Stomach (tissue), 9 donors: ENCODE results near the gene NMNAT2. TPM values are rescaled to one million over a fixed set of nuclear protein-coding genes. Genes with fewer than 3 reads are reported as not detected.

Experiments used
- DNase-seq, 2 donors: peaks; one replicate each; pipeline versions ENCODE4 v3.0.0 to v3.0.0-alpha.2; 2013 to 2019
- H3K27ac ChIP-seq, 5 donors: fragments of 200-600 bp in 4 of 5; sonication (generic) in 4 of 5; one replicate each; pipeline ENCODE4 v1.5.1; 2013 to 2019; ENCODE audit warnings: mild to moderate bottlenecking in 1 of 5, moderate library complexity in 1 of 5
- H3K27me3 ChIP-seq, 3 donors: fragments of 200-600 bp; sonication (generic); one replicate each; pipeline ENCODE4 v1.5.1; 2017 to 2019; ENCODE audit warnings: mixed run types in 1 of 3
- H3K36me3 ChIP-seq, 4 donors: fragments of 200-600 bp; sonication (generic); 1 replicate in 3 of 4; 2 replicates in 1 of 4; pipeline ENCODE4 v1.5.1; 2016 to 2019
- H3K4me1 ChIP-seq, 4 donors: fragments of 200-600 bp; sonication (generic); one replicate each; pipeline ENCODE4 v1.5.1; 2016 to 2019
- H3K4me3 ChIP-seq, 4 donors: fragments of 200-600 bp; sonication (generic) in 3 of 4; one replicate each; pipeline ENCODE4 v1.5.1; 2016 to 2019; ENCODE audit warnings: mild to moderate bottlenecking in 1 of 4
- H3K9me3 ChIP-seq, 4 donors: fragments of 200-600 bp; sonication (generic); one replicate each; pipeline ENCODE4 v1.5.1; 2016 to 2019
- EP300 ChIP-seq: sonication (generic); formaldehyde crosslinking; IDR thresholded peaks from one replicate; pipeline ENCODE4 v1.6.1; 2017; ENCODE audit warnings: antibody characterized with exemption
- POLR2A ChIP-seq, 4 donors: fragments of 450-650 bp; IDR thresholded peaks; one replicate each; pipeline ENCODE4 v1.6.1; 2016; ENCODE audit warnings: antibody characterized with exemption in 4 of 4, control low read depth in 2 of 4, mild to moderate bottlenecking in 1 of 4, moderate library complexity in 1 of 4
- POLR2AphosphoS5 ChIP-seq, 3 donors: sonication (generic); formaldehyde crosslinking; IDR thresholded peaks; one replicate each; pipeline ENCODE4 v1.6.1; 2016; ENCODE audit warnings: antibody characterized with exemption in 3 of 3
- WGBS, 5 donors: extraction: QIAGEN DNeasy Blood & Tissue Kit in 3 of 5; methylation state at CpG; one replicate each; pipeline versions ENCODE4 v1.1.5 to v1.1.7; 2013 to 2018; 5-methylcytosine and 5-hydroxymethylcytosine counted together
- intact Hi-C: fragments of 100-400 bp; cut with DNase I; formaldehyde crosslinking; loops from one replicate; pipeline ENCODE4 v1.15.1; 2023; ENCODE audit warnings: low total_unique reads
- polyA plus RNA-seq, 3 donors: library from polyadenylated mRNA; stranded (reverse); fragments of 200-250 nt; gene quantifications; one replicate each; pipeline ENCODE4 v1.2.3, GENCODE V29; 2013
- total RNA-seq, 5 donors: library from RNA; depleted of rRNA; stranded (reverse); fragments of >200 nt; gene quantifications; one replicate each; pipeline versions ENCODE4 v1.1.0 to v1.2.3, GENCODE V29; 2014 to 2016
- TF ChIP-seq, protein P1 (sequence below), 7 experiments: fragments of 450-650 bp in 4 of 7; fragments of 200-600 bp in 3 of 7; sonication (generic) in 3 of 7; IDR thresholded peaks; one replicate each; pipeline ENCODE4 v1.5.1; 2016 to 2019; ENCODE audit warnings: antibody characterized with exemption in 7 of 7, control low read depth in 2 of 7, mild to moderate bottlenecking in 1 of 7
- donor health status: healthy with polysubstance abuse.
- donor health status: Bipolar disorder and iron deficiency.
- donor health status: healthy.

The NMNAT2 gene
- total and polyA plus RNA-seq, 8 donors, result 0.06 to 1.3 (median 0.51) TPM; not detected in 2

DNA sequence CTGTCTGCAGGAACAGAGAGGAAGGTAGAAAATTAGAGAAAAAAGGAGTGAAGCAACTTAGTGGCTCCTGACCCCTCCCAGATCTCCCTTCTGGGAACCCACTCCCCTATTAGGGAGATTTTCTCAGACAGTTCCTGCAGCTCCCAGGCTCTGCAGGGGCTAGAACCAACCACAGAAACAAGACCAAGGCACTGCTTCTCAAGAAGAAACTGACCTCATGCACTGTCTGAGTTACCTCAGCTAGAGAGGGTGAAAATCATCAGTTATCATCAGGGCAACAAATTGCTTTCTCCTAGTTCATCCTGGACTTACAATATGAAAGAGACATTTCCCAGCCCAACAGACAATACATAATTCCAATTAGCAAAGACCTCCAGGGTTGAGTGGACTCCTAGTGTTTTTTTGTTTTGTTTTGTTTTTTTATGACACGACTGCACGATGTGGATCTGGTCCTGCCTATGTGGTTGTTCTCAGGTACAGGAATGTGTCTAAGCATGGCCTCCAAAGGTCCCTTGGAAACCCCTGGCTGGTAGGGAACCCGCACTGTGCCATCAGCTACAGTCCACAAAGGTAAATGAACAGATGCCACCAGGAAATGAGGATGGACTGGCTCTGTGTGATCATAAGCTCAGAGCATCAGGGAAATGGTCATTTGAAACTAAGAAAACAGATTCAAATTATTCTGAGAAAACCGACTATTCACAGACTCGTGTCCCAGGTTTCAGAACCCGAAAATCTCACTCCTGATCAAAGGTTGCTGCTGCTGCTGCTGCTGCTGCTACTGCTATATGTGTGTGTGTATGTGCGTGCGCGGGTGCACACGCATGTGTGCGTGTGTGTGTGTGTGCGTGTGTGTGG lies 166.8 kb downstream of the NMNAT2 start:
- Histone ChIP-seq H3K27ac (no peak overlapping the region), H3K36me3 (no peaks in the 10 kb centered on the region), H3K4me3 (no peak overlapping the region), H3K4me1 (peaks cover 0 to 6% (median 0%) of the 10 kb centered on the region in 4 donors), H3K9me3 (peaks cover 0 to 12% (median 3%) of the 10 kb centered on the region in 4 donors), H3K27me3 (no peaks in the 10 kb centered on the region)
- WGBS, 5 donors, result 91 to 96% (median 94%) methylated on average over 12 of the region's 12 CpGs
- intact Hi-C loops, result no loop called here
- no peak for DNase-seq
- no peak for TF ChIP-seq EP300
- TF ChIP-seq POLR2AphosphoS5 (IDR thresholded peaks at IDR 0.05), result no peak
- TF ChIP-seq, protein P1, sequence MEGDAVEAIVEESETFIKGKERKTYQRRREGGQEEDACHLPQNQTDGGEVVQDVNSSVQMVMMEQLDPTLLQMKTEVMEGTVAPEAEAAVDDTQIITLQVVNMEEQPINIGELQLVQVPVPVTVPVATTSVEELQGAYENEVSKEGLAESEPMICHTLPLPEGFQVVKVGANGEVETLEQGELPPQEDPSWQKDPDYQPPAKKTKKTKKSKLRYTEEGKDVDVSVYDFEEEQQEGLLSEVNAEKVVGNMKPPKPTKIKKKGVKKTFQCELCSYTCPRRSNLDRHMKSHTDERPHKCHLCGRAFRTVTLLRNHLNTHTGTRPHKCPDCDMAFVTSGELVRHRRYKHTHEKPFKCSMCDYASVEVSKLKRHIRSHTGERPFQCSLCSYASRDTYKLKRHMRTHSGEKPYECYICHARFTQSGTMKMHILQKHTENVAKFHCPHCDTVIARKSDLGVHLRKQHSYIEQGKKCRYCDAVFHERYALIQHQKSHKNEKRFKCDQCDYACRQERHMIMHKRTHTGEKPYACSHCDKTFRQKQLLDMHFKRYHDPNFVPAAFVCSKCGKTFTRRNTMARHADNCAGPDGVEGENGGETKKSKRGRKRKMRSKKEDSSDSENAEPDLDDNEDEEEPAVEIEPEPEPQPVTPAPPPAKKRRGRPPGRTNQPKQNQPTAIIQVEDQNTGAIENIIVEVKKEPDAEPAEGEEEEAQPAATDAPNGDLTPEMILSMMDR (IDR thresholded peaks at IDR 0.05), result no peak
- TF ChIP-seq POLR2A (IDR thresholded peaks at IDR 0.05), result no peak

- Histone ChIP-seq H3K27me3 (no peaks in the 10 kb centered on the region), H3K4me1 (peaks cover 0 to 6% (median 0%) of the 10 kb centered on the region in 4 donors), H3K9me3 (peaks cover 0 to 8% (median 3%) of the 10 kb centered on the region in 4 donors), H3K36me3 (no peaks in the 10 kb centered on the region), H3K4me3 (no peak overlapping the region), H3K27ac (no peak overlapping the region)
- TF ChIP-seq POLR2AphosphoS5 (IDR thresholded peaks at IDR 0.05) (no peak), EP300 (no peak), POLR2A (IDR thresholded peaks at IDR 0.05) (no peak)
- TF ChIP-seq, protein P1 (IDR thresholded peaks at IDR 0.05), result no peak
- intact Hi-C loops, result no loop called here
- DNase-seq, result no peak
- 82 to 91% (median 86%) methylated on average over 5 of the region's 5 CpGs for WGBS, 5 donors
Observed at GRCh38 chr1:183249941-183250452, 168.2 kb downstream of the NMNAT2 start.

DNA sequence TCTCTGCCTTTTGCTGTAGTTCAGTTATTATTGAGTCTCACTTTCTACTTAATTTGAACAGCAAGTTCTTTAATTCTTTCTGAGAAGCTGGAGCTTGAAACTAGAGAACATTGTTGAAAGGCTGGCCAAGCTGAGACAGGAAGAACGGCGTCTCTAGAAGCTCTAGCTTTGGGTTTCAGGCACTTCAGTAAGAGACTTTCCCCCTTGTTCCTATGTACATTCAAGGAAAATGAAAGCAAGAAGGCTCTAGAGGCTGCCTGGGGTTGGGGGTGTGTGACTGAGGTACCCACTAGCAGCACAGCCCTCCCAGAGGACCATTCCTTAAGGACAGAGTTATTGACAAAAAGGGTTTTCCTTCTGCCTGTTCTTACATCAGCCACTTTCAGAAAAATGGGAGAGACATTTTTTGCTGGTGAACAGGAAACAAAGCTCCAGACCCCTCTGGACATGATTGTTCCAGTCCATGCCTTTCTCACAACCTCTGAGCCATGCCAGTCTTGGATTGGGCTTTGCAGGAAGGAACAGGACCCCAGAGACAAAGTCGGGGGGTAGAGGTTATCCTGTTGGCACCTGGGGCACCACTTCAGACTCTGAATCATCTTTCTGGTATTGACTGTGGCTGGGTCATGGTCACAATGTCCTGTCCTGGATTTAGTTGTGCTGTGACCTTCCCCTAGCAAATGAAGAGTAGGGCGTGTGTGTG lies 169.0 kb downstream of the NMNAT2 start:
- no peak overlapping the region for H3K27ac ChIP-seq
- TF ChIP-seq EP300, result no peak
- TF ChIP-seq, protein P1 (IDR thresholded peaks at IDR 0.05), result no peak
- TF ChIP-seq POLR2AphosphoS5 (IDR thresholded peaks at IDR 0.05), result no peak
- TF ChIP-seq POLR2A (IDR thresholded peaks at IDR 0.05), result no peak
- peaks cover 0 to 6% (median 0%) of the 10 kb centered on the region in 4 donors for H3K4me1 ChIP-seq
- H3K36me3 ChIP-seq, result no peaks in the 10 kb centered on the region
- H3K9me3 ChIP-seq, result peaks cover 0 to 1% (median under 1%) of the 10 kb centered on the region in 4 donors
- no peaks in the 10 kb centered on the region for H3K27me3 ChIP-seq
- WGBS, 5 donors, result 56 to 82% (median 73%) methylated on average over 4 of the region's 4 CpGs
- no peak overlapping the region for H3K4me3 ChIP-seq
- intact Hi-C loops, result no loop called here
- DNase-seq, result no peak

- no peaks in the 10 kb centered on the region for H3K9me3 ChIP-seq
Observed at GRCh38 chr1:183247931-183248330, 170.2 kb downstream of the NMNAT2 start.

More at GRCh38 chr1:183247931-183248330, 170.2 kb downstream of the NMNAT2 start:
- Histone ChIP-seq H3K27me3 (no peaks in the 10 kb centered on the region), H3K4me1 (peaks cover 0 to 6% (median 0%) of the 10 kb centered on the region in 4 donors), H3K27ac (no peak overlapping the region), H3K36me3 (no peaks in the 10 kb centered on the region), H3K4me3 (no peak overlapping the region)
- WGBS, 5 donors, result 55 to 84% (median 62%) methylated on average over 1 of the region's 1 CpG
- TF ChIP-seq POLR2A (IDR thresholded peaks at IDR 0.05), result no peak
- TF ChIP-seq, protein P1 (IDR thresholded peaks at IDR 0.05), result no peak
- no peak for TF ChIP-seq EP300
- no peak for TF ChIP-seq POLR2AphosphoS5 (IDR thresholded peaks at IDR 0.05)
- DNase-seq, result no peak
- intact Hi-C loops, result no loop called here
